ENCODE measurements around the gene NUPR2.
"Not testable (repeated sequence)": the region's sequence is repeated elsewhere in the genome, so short reads cannot be mapped to it uniquely, and the experiment has no call there.

The NUPR2 gene

GRCh38 chr7:56115852-56116538 lies at the start of gene NUPR2:
NUPR2 (minus strand) TSS chr7:56116417; CDS start chr7:56116314, 103 bp downstream.
- no peak for DNase-seq (ENCODE audit: low spot score)

DNA sequence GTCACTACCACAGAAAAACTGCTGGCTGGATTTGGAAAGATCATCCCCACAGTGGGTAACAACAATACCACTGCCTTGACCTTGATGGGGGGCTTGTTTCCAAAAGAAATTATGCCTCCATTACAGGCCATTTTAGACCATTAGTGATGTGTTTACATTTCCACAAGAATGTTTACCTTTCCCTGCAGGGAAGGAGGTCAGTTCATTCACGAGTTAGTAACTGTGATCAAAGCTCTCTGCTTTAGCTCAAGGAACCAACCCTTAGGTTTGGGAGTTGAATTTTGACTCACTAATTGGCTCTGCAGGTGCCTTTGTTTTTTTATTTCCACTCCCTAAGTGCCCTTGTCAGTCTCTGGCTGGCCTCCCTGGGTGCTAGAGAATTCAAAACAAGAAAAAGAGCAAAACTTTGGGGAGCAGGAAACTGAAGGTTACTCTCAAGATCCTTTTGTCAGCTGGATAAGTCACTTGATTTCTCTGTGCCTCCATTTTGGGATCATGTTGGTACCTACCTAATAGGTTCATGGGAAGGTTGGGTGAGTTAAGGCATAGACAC lies 41.1 kb upstream of the NUPR2 start:
- DNase-seq (ENCODE audit: low spot score) = no peak

DNA sequence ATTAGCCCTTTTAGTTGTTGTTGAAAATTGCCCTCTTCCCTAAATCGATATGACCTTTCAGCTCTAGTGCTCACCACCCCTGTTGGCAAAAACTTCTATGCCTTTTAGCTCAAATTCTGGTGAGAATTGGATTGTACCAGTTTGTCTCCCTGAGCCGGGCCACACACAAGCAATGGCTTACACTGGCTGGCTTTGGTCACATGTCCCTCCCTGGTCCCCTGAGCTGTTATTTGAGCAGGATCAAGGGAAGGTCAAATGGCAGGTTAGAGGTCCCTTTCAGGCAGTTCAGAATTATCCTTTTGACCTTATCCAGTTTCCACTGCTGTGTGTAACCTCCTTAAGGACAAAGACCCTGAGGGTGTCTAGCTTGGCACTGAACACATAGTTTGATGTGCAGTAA lies 14.8 kb upstream of the NUPR2 start:
- not testable (repeated sequence) for DNase-seq (ENCODE audit: low spot score)

DNA sequence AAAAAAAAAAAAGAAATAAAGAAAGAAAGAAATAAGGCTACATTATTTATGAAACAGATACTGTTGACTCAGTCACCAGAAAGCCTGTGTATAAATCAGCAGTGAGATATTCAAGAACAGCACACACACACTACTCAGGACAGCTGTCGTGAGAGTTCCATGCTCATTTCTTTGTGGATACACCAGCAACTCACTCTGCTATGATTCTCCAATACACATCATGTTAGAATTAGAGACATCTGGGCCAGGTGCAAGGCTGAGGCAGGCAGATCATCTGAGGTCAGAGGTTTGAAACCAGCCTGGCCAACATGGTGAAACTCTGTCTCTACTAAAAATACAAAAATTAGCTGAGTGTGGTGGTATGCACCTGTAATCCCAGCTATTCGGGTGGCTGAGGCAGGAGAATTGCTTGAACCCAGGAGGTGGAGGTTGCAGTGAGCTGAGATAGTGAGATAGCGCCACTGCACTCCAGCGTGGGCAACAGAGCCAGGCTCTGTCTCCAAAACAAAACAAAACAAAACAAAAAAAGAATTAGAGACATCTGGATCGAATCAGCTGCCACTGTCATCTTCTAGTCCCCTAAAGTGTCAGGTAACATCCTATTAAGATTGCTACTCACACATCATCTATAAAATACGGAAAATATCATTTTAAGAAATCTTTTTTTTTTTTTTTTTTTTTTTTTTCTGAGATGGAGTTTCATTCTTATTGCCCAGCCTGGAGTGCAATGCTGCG lies 11.2 kb upstream of the NUPR2 start:
- no peak for DNase-seq (ENCODE audit: low spot score)

GRCh38 chr7:56125831-56126230 lies 9.6 kb upstream of the NUPR2 start:
- DNase-seq (ENCODE audit: low spot score) = no peak

DNA sequence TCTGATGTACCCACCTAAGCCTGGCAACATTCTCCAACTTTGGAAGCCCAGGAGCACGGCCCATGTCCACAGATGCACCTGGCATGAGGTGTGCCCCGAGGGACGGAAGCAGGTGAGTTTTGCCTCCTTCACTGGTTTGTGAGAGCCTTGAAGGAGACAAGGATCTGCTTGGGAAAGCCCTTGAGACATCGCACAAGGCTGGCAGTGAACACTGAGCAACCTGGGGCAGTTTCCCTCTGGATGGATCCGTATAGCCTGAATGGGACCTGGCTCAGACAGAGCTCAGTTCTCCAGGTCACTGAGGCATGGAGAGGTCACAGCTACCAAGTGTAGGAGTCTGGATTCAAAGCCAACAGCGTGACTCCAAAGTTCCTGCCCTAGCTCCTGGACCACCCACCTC lies 8.8 kb upstream of the NUPR2 start:
- no peak for DNase-seq (ENCODE audit: low spot score)

GRCh38 chr7:56121440-56121839 lies 5.2 kb upstream of the NUPR2 start:
- DNase-seq (ENCODE audit: low spot score) = peak; percentile 34

- DNase-seq (ENCODE audit: low spot score) = not testable (repeated sequence)
Measured at GRCh38 chr7:56112244-56112643, 4.0 kb downstream of the NUPR2 start.

- DNase-seq (ENCODE audit: low spot score) = no peak
Measured at GRCh38 chr7:56110611-56111010, 5.6 kb downstream of the NUPR2 start.

DNA sequence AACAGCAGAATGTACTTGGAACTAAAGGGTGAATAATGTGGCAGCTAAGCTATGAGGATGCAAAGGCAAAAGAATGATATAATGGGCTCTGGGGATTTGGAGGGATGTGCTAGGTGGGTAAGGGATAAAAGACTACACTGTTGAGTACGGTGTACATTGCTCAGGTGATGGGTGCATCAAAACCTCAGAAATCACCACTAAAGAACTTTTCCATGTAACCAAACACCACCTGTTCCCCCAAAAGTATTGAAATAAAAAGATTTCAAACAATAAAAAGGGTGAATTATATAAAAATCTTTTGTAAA lies 8.3 kb downstream of the NUPR2 start:
- DNase-seq (ENCODE audit: low spot score) = no peak

DNA sequence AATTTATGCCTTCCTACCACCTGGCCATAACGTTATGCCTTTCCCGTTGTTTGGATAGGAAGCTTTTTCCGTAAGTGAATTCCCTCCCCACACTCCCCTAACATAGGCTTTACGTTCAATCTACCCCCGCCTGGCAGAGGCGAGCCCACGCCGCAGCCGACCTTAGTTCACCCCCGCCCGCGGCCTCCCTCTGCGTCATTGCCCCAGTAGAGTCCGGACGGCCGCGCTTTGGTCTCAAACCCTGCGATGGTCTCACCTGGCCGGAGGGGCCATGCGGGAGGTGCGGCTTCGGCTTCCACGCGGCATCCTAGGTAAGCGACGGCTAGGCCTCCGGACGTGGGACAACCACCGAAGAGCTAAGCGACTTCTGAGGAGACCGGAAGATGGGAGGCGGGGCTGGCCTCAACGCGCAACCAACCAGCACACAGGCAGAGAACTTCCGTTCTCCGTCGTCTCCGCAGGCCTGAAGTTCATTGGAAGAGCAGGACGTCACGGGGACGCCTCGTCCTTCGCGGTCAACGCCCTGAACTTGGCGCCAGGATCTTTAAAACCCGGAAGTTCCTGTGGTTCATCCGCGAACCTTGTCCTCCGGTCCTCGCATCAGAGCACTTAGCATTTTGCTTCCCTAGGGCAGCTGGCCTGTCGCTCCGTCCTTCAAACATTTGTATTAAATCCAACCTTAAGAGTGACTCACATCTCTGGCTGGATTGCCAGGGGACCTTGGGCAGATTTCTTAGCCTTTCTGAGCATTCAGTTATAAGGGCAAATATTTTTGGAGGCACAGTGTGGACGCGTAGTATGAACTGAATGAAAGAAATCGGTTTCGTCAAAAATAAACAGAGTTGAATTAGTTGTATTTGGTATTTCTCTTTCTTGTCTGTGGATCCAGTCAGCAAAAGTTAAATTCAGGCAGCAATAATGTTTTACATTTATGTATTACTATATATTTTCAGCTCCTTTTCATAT lies 9.8 kb downstream of the NUPR2 start, which contains the start of gene CHCHD2:
CHCHD2 (minus strand) TSS at position 369 of the 966 bp plus-strand sequence; CDS start at position 306, 63 bp downstream.
- peak; percentile 99 for DNase-seq (ENCODE audit: low spot score)

GRCh38 chr7:56105508-56105907 lies 10.7 kb downstream of the NUPR2 start:
- DNase-seq (ENCODE audit: low spot score) = no peak

GRCh38 chr7:56104138-56104537 lies 12.1 kb downstream of the NUPR2 start:
- not testable (repeated sequence) for DNase-seq (ENCODE audit: low spot score)

DNA sequence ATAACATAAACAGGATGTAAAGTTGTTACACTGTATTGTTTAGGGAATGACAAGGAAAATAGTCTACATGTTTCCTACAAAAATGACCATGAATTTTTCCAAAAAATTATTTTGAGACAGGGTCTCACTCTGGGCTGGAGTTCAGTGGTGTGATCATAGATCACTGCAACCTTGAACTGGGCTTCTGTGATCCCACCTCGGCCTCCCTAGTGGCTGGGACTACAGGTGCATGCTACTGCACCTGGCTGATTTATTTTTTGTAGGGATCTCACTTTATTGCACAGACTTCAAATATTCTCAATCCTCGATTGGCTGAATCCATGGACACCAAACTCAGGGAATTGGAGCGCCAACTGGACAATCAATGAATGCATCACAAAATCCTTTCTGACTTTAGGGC lies 16.6 kb downstream of the NUPR2 start:
- no peak for DNase-seq (ENCODE audit: low spot score)

DNA sequence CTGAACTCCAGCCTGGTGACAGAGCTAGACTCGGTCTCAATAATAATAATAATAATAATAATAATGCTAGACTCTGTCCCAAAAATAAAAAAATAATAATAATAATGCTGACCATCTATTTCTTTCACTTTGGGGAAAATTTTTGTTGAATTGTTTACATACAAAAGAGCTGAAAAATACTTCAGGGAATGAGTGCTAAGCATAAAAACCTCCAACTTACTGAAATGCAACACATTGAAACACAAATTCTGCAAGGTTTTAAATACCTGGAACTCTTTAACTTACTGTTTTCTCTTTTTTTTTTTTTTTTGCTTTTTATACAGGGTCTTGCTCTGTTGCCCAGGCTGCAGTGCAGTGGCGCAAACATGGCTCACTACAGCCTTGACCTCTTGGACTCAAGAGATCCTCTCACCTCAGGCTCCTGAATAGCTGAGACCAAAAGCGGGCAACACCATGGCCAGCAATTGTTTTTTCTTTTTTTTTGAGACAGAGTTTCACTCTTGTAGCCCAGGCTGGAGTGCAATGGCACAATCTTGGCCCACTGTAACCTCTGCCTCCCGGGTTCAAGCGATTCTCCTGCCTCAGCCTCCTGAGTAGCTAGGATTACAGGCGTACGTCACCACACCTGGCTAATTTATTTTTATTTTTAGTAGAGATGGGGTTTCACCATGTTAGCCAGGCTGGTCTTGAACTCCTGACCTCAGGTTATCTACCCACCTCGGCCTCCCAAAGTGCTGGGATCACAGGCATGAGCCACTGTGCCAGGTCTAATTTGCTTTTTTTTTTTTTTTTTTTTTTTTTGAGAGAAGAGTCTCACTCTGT lies 17.8 kb downstream of the NUPR2 start:
- not testable (repeated sequence) for DNase-seq (ENCODE audit: low spot score)

GRCh38 chr7:56097700-56098099 lies 18.5 kb downstream of the NUPR2 start:
- no peak for DNase-seq (ENCODE audit: low spot score)

GRCh38 chr7:56092789-56093531 lies 23.3 kb downstream of the NUPR2 start, which contains the start of gene PHKG1:
PHKG1 (minus strand) TSS chr7:56092952; CDS start chr7:56088941, 4,011 bp downstream.
- peak; percentile 84 for DNase-seq (ENCODE audit: low spot score)

DNA sequence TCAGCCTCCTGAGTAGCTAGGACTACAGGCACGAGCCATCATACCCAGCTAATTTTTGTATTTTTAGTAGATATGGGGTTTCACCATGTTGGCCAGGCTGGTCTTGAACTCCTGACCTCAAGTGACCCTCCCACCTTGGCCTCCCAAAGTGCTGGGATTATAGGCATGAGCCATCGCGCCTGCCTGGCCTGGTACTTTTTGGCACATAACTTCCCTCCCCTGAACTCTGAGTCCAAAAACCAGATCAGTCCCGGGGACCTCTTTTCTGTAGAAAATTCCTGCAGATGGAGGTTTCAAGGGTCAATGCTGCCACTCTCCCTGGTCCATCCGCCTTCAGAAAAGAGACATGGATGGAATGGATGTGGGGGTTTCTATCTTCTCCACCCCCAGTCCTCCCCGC lies 23.8 kb downstream of the NUPR2 start:
- DNase-seq (ENCODE audit: low spot score) = not testable (repeated sequence)

GRCh38 chr7:56091591-56091990 lies 24.6 kb downstream of the NUPR2 start:
- peak; percentile 68 for DNase-seq (ENCODE audit: low spot score)

DNA sequence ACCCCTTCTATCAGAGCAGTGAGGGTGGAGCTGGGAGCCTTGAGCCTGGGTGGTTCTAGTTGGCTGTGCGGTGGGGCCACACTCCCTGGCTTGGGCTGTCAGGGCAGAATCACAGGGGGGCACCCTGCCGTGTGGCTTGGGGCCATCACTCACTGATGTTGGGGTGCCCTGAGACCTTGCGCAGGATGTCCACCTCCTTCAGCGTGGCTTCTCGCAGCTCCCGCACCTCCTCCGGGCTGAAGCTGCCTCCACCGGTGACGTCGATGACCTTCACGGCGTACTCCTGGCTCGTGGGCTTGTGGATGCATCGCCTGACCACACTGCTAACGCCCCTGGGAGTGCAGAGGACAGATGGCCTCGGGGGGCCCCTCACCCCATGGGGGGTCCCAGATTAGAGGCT lies 28.8 kb downstream of the NUPR2 start:
- DNase-seq (ENCODE audit: low spot score) = no peak

Measured in putamen (tissue), 1 donor.